GM06990 (cell line): ENCODE data around the gene THYN1.

ENCODE experiments used
- DNase-seq: peaks from one replicate; pipeline ENCODE4 v3.0.0-alpha.2; 2011; ENCODE audit not compliant: insufficient read length; ENCODE audit errors: extremely low read depth
- H3K27me3 ChIP-seq: replicated peaks from 2 replicates; pipeline ENCODE4 v1.6.0; 2011; ENCODE audit warnings: low read length; ENCODE audit not compliant: control insufficient read depth, insufficient read depth
- H3K36me3 ChIP-seq: 2 replicates; pipeline ENCODE4 v1.5.1; 2011; ENCODE audit warnings: low read length; ENCODE audit not compliant: control insufficient read depth, insufficient read depth
- H3K4me3 ChIP-seq: replicated peaks from 2 replicates; pipeline ENCODE4 v1.5.1; 2011; ENCODE audit warnings: low read depth, mild to moderate bottlenecking, control low read depth, low read length
- CTCF ChIP-seq: IDR thresholded peaks from 2 replicates; pipeline ENCODE4 v1.5.1; 2011; ENCODE audit warnings: low read length, control low read depth, mild to moderate bottlenecking, inconsistent platforms; ENCODE audit not compliant: insufficient read depth, poor library complexity, severe bottlenecking

Gene THYN1

GRCh38 chr11:134253188-134253993 is at the start of gene THYN1, which contains the start of gene ACAD8:
TSS of gene THYN1 (minus strand) at chr11:134253352. CDS start at chr11:134252882, 470 bp downstream.
TSS of gene ACAD8 (plus strand) at chr11:134253568. CDS start at chr11:134253601, 33 bp downstream.
- Histone ChIP-seq H3K36me3 (no peaks in the 10 kb centered on the region; the same call in none of the 2 replicates), H3K27me3 (no peaks in the 10 kb centered on the region), H3K4me3 (peak within 1 kb of the TSS; percentile 90)
- peak; percentile 0 for TF ChIP-seq CTCF
- DNase-seq: peak; percentile 93

- DNase-seq: no peak
- no peak overlapping the region for H3K4me3 ChIP-seq
- H3K27me3 ChIP-seq: no peaks in the 10 kb centered on the region; the same call in none of the 2 replicates
- TF ChIP-seq CTCF: no peak
- no peaks in the 10 kb centered on the region for H3K36me3 ChIP-seq
Observed at GRCh38 chr11:134294664-134295063, 41.5 kb upstream of the THYN1 start.

GRCh38 chr11:134293119-134294113 is 40.3 kb upstream of the THYN1 start:
- no peaks in the 10 kb centered on the region; the same call in none of the 2 replicates for H3K27me3 ChIP-seq
- no peak for DNase-seq
- no peak overlapping the region for H3K4me3 ChIP-seq
- no peak for TF ChIP-seq CTCF
- no peaks in the 10 kb centered on the region for H3K36me3 ChIP-seq

GRCh38 chr11:134292661-134293060 is 39.5 kb upstream of the THYN1 start:
- Histone ChIP-seq H3K36me3 (no peaks in the 10 kb centered on the region), H3K27me3 (no peaks in the 10 kb centered on the region; the same call in none of the 2 replicates), H3K4me3 (no peak overlapping the region)
- no peak for TF ChIP-seq CTCF
- no peak for DNase-seq

- no peaks in the 10 kb centered on the region; the same call in none of the 2 replicates for H3K27me3 ChIP-seq
- no peak overlapping the region for H3K4me3 ChIP-seq
- H3K36me3 ChIP-seq: no peaks in the 10 kb centered on the region
- TF ChIP-seq CTCF: no peak
- DNase-seq: no peak
Observed at GRCh38 chr11:134291196-134291595, 38.0 kb upstream of the THYN1 start.
